GM21825 (cell line): ENCODE measurements around the gene PUM1.
"Not testable (repeated sequence)": the region's sequence is repeated elsewhere in the genome, so short reads cannot be mapped to it uniquely, and the experiment has no call there.

ENCODE experiments used
- ATAC-seq: cut with Tn5 transposase; IDR thresholded peaks from one replicate; pipeline ENCODE4 v1.9.1; 2021; ENCODE audit warnings: mild to moderate bottlenecking, moderate library complexity; ENCODE audit not compliant: unreplicated experiment

The PUM1 gene

GRCh38 chr1:30966690-30967369 lies 98.7 kb downstream of the PUM1 start:
- ATAC-seq: no peak

DNA sequence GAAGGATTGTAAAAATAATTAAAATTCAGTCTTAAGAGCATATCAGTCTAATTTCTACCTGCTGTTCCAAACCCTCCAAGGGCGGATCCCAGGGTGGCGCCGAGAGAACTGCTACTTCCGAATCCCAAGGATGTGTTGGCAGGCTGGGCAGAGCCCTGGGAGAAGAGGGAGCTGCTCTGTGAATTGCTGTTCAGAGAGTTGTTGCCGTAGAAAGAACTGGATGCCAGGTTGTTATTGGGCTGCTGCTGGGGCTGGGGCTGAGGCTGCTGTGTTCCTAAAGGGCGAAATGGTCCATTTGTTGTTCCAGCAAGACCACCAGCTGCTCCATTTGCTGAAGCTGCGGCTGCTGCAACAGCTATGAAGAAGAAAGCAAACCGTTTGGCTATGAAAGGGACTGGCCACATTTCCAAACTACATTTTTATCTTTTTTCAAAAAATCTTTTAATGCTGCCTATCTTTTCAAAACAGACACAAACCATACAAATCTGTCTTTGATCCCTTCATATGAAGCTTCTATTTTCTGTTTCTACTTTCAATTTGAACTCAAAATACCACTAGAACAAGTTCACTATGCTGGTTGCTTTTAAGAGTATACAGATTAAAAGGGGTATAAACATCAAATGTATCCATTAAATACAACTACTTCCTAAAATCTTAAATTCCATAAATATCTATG lies 99.5 kb downstream of the PUM1 start:
- ATAC-seq: no peak

- ATAC-seq: no peak
These were observed 100.8 kb downstream of the PUM1 start for GRCh38 chr1:30964706-30965105.

GRCh38 chr1:30962609-30963508 lies 102.7 kb downstream of the PUM1 start:
- no peak for ATAC-seq

DNA sequence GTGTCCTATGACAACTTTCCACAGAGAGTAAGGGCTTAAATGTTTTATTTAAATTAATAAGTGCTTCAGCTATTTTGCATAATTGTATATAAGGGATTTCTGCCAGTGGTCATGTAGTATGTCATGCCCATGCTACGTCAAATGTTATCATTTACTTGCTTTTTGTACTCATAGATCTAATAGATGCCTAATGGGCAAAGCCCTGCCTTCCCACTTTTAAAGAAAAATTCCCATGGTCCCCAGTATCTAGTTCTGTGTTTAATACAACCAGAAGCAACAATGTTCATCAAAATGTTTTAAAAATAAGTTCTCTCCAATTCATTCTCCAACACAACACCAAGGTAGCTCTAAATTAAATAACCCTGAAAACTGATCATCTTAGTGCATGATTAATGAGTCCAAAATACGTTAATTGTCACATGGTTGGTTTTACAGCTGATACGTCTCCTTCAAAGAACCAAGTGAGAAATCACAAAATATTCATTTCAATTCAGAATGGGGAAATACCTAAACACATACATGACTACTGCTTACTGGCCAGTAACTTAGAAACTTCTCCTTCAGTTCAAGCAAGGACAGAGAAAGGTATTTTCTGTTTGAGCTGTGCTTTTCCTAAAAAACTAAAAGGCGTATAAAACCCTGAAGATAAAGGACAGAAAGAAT lies 107.8 kb downstream of the PUM1 start:
- no peak for ATAC-seq

DNA sequence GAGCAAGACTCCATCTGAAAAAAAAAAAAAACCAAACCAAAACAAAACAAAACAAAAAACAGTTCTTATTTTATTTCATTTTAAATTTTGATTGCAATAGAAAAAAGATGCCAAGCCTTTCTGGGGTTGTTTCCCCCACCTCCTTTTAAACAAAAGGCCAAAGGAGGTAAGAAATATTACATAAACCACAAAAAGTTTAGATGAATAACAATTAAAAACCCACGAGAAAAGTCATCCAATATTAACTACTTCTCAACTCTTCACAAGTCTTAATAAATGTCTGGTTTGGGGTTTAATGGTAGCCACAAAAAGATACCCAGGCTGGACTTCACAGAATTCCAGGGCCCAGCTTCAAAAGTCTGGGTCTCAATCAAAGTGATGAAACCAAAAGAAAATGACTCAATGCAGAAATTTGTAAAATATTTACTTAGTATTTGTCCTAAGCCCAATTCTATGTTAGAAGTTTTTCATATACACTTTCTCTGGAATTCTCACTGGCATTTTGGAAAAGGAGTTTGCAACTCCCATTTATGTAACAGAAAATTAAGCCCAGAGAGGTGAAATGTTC lies 110.0 kb downstream of the PUM1 start:
- no peak for ATAC-seq

GRCh38 chr1:30953685-30954084 lies 111.8 kb downstream of the PUM1 start:
- no peak for ATAC-seq

- ATAC-seq: no peak
These were observed 113.4 kb downstream of the PUM1 start for GRCh38 chr1:30952098-30952497.

DNA sequence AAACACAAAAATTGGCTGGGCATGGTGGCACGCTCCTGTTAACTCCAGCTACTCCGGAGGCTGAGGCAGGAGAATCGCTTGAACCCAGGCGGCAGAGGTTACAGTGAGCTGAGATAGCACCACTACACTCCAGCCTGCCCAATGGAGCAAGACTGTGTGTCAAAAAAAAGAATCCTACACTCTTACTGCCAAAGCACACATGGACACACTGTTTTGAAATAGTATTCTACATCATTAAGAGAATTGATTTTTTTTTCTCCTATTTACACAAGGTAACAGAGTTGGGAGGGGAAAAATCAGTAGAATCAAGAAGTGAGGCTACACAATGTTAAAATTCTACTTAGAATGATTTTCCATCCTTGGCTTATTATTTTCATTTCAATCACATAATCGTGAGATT lies 114.8 kb downstream of the PUM1 start:
- ATAC-seq: no peak

DNA sequence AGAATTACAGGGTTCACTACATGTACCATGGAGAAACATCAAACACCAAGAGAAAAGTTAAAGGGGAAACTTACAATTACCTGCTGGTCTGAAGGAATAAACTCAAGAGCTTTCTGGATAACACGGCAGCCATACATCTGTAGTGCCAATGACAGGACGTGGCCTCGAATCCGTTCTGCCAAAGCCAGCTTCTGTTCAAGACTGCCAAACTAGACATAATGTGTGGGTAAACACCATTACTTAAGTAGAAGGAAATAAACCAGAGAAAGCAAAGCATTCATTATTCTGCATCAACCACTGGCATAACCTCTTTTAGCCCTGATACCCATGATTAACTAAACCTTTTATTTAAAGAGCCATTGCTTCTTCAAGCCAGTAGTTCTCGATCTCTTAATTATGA lies 115.5 kb downstream of the PUM1 start:
- no peak for ATAC-seq

GRCh38 chr1:30949487-30949838 lies 116.1 kb downstream of the PUM1 start:
- ATAC-seq: not testable (repeated sequence)

- not testable (repeated sequence) for ATAC-seq
These were observed 116.6 kb downstream of the PUM1 start for GRCh38 chr1:30948813-30949486.

DNA sequence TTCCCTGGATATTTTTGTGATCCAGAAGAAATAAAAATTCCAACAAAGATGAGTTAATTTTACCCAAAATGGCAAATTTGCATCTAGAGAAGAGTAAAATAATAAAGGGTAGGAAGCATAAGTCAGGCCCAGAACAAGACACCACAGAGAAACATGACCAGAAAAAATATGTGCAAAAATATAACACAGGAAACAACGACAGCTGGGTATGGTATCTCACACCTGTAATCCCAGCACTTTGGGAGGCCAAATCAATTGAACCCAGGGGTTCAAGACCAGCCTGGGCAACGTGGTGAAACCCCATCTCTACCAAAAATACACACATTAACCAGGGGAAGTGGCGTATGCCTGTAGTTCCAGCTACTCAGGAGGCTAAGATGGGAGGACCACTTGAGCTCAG lies 117.2 kb downstream of the PUM1 start:
- no peak for ATAC-seq

DNA sequence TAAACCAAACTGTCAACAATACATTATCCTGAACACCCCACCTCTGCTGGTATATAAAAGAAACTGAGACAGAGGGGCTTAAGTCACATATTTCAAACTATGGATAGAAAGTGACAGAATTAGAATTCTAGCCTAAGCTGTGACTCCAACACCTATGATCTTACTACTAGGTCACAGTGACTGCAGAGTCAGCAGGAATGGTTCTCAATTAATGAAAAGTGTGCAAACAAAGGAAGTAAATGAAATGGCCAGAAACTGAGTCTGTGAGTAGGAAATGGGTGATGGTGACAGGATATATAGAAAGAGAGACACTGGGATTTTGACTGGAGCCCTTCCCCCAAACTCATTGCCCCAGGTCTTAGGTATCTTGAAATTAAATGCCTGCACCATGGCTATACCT lies 118.3 kb downstream of the PUM1 start:
- ATAC-seq: no peak

GRCh38 chr1:30942326-30942963 lies 123.1 kb downstream of the PUM1 start:
- ATAC-seq: no peak

GRCh38 chr1:30940541-30940940 lies 125.0 kb downstream of the PUM1 start:
- no peak for ATAC-seq

GRCh38 chr1:30936541-30937171 lies 128.9 kb downstream of the PUM1 start:
- no peak for ATAC-seq

DNA sequence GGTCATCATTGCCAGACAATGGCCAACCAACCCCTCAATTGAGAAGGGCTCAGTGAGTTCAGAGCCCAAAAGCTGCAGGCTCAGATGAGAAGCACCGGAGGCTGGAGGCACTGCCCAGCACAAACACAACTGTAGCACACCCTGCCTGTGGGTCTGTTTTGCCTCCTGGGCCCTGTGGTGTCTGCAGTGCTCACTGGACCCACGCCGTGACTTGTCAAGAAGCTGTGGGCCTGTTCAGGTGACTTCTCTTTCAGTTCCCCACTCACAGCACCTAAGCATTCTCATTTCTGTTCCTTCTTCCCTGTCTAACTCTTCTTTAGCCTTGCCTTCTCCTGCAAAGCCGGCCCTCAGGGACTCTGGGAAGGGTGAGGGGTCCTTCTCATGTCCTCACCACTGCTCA lies 129.8 kb downstream of the PUM1 start:
- not testable (repeated sequence) for ATAC-seq

DNA sequence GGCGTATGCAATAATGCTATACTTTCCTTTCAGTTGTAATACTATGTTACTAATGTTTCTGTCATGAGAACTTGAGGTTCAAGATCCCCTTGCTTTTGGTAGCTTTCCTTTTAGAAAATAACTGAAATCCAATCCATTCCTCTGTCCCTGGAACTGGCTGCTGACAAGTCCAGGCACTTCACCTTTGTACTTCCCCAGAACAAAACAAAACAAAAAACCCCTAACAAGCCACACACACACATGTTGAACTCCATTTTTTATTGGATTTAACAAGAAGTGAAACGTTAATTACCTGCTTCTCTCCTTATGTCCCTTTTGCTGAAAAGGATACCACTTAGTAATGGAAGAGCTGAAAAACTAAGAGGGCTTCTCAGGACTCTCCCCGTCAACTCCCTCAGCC lies 130.9 kb downstream of the PUM1 start:
- no peak for ATAC-seq
